Activated gamma-delta T cell (primary cell): ENCODE measurements around the gene GNB1L.
"Not testable (repeated sequence)": the region's sequence is repeated elsewhere in the genome, so short reads cannot be mapped to it uniquely, and the experiment has no call there.

Source experiments
- DNase-seq: peaks from one replicate; lab custom pipeline; 2025; lab: John Stamatoyannopoulos, UW

The GNB1L gene

DNA sequence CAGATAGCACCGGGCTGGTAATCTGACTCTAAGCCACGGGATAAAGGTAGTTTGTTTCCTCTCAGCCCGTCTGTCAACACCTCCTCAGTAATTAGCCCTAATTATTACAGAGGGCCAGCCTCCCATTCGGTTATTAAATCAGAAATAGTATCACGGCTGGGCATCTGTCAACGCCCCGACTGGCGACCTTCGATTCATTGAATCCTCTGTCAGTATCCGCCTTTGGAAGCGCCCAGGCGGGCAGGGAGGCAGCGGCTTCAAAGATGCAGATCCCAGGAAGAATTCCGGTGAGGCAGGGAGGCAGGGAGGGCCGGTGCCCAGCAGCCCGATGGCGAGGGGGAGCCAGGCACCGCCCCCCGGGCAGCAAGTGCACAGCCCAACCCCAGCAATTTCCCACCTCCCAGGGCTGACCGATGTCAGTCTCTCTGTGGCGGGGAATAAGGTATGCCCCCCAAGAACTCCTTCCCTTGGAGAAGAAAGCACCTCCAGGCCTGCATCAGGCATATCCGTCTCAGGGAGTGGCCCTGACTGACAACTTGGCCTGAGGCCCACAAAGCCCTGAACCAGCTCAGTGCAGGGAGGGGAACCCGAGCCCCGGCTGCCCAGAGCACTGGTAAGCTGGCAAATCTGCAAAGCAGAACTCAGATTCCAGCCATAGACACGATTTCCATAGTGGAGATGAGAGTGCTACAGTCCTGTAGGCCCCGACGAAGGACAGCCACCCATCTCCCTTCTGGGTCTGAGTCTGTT is 11.4 kb downstream of the GNB1L start:
- DNase-seq = no peak

DNA sequence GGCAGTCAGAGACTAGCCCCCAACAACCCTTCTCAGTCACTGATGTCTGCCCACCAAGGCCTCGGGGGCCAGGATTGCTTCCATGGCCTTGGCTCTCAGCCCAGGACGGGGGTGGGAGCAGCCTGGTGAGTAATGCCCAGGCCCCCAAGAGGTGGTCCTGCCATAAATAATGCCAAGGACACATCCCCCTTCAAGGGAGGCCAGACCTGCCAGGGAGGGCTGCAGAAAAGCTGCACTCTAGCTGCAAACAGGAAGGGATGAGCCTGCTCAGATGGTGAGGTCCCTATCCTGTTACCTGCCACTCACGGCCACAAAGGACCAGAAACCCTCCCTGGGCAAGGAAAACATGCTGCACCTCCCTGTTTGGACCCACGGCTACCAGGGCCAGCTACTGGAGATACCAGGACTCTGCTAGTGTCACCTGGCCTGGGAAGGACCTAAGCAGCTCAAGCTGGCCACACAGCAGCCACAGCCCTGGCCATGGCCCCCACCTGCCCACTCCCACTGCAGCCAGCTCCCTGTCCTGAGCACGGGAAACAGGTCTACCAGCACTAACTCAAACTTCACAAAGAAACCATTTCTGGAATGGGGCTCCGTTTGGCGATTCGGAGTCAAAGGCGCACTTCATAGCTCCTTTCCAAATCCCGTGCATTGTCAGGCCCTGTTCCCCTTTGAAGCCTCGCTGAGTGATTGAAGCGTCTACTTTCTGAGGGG is 12.1 kb downstream of the GNB1L start:
- no peak for DNase-seq

- DNase-seq = no peak
These were observed 12.9 kb downstream of the GNB1L start for GRCh38 chr22:19841641-19842392.

- no peak for DNase-seq
These were observed 13.6 kb downstream of the GNB1L start for GRCh38 chr22:19840955-19841640.

GRCh38 chr22:19840059-19840458 is 14.6 kb downstream of the GNB1L start:
- DNase-seq = no peak

DNA sequence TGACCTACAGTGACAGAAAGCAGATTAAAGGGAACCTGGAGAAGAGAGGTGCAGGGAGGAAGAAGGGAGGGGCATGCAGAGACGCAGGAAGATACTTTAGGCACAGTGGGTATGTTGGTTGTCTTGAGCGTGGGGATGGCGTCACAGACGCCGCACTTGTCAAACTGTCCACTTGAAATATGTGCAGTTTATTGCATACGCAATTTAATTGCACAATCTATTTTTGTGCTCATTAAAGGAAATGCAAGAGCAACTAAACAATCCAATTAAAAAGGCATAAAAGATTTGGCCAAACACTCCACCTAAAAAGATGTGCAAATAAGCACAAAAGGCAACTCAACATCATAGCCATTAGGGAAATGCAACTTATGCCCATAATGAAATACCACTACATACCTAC is 16.8 kb downstream of the GNB1L start:
- no peak for DNase-seq

GRCh38 chr22:19836512-19836911 is 18.2 kb downstream of the GNB1L start:
- DNase-seq = no peak

DNA sequence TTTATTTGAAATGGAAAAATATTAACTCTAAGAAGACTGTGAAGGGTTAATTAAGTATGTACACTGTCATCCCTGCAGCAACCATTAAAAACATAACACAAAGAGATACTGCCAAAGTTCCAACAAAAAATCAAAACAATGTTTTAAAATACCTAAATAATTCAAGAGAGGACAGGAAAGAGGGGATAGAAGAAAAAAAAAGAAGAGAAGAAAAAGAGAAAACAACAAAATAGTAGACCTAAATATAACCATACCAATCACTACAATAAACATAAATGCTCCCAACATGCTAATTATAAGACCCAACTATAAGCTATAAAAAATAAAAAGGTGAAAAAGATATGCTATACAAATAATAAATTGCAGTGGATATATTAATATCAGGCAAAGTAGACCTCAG is 20.1 kb downstream of the GNB1L start:
- no peak for DNase-seq

- not testable (repeated sequence) for DNase-seq
These were observed 21.3 kb downstream of the GNB1L start for GRCh38 chr22:19833327-19833726.

DNA sequence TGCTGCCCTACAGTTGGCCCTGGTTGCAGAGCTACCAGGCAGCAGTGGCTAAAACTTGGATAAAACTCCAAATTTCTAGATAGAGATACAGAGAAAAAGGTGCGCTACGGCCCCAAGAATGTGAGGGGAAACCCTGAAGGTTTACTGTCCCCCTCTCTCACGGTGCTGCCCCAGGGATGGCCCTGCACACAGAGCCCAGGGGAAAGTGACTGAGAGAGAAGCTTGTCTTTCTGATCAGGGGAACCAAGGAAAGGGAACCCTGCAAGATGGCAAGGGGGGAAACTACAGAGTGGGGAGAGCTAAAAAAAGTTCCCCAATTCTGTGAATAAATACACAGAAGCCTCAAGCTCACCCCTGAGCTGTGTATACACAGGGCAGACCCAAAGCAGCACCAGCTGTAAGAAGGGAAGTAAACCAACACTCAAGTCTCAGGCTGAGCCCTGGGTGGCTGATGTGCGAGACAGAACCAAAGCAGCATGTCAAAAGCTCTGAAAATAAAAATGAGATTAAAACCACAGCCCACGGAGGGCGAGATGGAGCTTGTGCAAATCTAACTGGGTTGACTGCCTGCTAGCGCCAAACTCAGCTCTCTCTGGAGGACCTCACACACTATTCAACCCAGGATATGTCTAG is 22.1 kb downstream of the GNB1L start:
- no peak for DNase-seq

- not testable (repeated sequence) for DNase-seq
These were observed 22.7 kb downstream of the GNB1L start for GRCh38 chr22:19831979-19832378.

- DNase-seq = no peak
These were observed 23.7 kb downstream of the GNB1L start for GRCh38 chr22:19831016-19831415.

DNA sequence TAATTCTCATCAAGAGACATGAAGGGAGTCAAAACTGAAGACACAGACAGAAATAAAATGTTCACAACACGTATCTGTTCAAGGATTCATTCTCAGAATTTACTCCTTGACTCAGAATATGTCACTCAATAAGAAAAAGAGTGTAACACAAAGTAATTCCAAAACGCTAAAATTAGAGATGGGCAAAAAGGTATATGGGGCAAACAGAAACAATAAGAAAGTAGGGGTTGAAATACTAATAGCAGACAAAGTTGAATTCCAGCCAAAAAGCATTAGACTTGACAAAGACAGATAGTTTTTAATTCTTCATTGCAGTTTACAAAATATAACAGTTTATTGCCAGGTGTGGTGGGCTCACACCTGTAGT is 26.7 kb downstream of the GNB1L start:
- DNase-seq = no peak

GRCh38 chr22:19827341-19828034 is 27.2 kb downstream of the GNB1L start:
- DNase-seq = no peak

GRCh38 chr22:19826619-19826950 is 28.1 kb downstream of the GNB1L start:
- no peak for DNase-seq

DNA sequence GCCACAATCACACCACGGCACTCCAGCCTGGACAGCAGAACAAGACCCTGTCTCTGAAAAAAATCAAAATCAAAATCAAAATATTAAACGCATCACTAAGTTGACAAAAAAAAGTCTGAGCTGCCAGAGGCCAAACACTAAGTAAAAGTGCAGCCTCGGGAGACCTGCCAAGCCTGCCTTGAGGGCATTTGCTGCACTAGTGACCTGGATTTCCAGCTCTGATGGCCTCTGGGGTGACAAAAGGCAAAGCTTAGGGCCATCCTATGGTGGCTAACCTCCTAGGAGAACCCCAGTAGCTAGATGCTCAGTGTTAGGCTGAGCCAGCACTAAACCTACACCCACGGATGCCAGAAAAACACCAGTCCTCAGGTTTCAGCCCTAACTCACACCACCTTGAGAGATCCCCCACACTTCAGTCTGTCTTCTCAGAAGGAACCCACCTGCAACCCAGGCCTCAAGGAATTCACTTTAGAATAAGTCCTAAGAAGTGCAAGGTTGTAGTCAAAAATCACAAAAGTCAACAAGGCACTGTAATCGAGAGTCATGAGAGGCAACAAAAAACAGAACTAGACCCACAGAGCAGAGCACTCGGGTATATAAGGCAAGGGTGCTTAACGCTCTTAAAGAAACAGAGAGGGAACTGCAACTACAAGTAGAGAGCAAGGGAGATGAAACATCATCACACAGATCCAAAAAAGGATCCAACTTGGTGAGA is 28.6 kb downstream of the GNB1L start:
- no peak for DNase-seq

GRCh38 chr22:19824926-19825339 is 29.7 kb downstream of the GNB1L start:
- DNase-seq = no peak

GRCh38 chr22:19824212-19824925 is 30.3 kb downstream of the GNB1L start:
- DNase-seq = no peak

DNA sequence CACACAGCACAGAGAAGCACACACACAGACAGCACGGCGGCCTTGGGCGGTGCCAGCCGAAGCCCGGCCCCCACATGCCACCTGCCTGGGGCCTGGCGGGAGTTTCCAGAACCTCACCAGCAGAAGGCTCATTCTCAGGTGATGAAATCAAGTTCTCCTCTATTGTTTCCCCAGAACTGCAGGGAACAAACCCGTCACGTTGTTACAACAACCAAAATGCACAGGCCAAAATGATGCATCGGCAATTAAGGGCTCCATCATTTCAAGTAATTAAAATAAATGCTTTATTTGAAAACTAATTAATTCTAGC is 30.8 kb downstream of the GNB1L start:
- DNase-seq = no peak
